HG03558 (cell line): ENCODE data around the gene DES.

Source experiments
- ATAC-seq: cut with Tn5 transposase; IDR thresholded peaks from one replicate; pipeline ENCODE4 v1.9.1; 2021; ENCODE audit warnings: moderate number of reproducible peaks; ENCODE audit not compliant: unreplicated experiment; ENCODE audit errors: extremely low read depth

Gene DES

DNA sequence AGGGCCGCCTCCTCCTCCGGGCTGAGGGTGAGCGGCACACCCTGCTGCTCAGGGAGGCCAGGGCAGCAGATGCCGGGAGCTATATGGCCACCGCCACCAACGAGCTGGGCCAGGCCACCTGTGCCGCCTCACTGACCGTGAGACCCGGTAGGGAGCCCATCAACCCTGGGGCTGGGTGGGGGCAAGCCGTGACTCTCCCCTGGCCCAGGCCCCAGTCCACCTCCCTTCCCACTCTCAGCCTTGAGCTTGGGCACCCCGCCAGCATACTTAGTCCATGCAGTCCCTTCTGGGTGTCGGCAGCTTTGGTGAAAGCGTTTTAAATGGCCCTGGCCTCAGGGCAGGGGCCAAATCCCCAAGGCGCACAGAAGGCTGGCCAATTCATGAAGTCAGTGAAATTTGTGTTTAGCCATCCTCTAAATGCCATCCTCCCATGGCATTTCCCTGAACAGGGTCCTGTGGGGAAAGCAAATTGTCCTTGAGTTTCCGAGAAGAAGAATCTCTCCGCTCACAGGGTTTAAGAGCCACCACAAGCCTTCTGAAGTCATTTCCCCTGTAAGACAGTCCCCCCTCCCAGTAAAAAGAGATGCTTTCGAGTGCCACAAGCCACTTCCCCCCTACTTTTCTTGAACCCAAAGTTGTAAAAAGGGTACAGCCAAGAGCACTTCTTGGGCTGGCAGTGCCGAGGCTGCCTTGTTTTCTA lies 33.6 kb downstream of the DES start:
- no peak for ATAC-seq

GRCh38 chr2:219452361-219453317 lies 34.5 kb downstream of the DES start:
- no peak for ATAC-seq

DNA sequence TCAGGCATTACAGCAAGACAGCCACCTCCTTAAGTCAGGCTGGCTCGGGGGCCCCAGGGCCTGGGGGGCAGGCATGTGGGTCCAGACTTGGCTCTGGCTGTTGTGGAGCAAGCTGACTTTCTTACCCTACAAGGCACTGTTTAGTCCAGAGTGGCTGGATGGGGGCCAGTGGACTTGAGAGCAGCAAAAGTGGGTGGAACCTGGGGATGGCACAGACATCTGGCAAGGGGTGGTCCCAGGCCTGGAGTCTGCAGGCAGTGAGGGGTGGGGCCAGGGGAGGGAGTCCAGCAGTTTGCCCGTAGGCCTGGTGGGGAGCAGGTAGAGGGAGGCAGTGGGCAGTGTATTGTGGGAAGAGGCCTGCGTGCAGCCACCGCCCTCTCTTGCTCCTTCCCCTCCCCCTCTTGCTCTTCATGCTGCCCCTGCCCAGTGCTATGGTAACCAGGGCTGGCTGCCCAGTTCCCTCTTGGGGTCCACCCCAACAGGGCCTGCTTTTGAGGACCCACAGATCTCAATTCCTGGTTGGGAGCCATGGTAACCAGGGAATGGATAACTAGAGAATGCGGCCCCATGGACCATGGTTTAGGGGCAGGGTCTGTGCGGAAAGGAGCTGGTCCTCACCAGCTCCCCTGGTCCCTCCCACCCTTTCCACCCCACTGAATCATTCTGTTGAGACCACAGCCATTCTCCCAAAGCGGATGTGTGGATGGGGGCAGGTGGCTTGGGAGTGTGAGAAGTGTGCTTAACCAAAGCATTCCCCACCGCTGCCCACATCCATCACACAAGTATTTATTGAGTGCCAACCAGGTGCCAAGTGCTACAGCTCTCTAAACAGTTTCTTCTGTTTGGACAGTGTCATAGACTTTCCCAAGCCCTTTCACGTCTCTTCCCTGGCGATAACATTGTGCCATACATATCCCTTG lies 35.8 kb downstream of the DES start:
- ATAC-seq, result no peak

DNA sequence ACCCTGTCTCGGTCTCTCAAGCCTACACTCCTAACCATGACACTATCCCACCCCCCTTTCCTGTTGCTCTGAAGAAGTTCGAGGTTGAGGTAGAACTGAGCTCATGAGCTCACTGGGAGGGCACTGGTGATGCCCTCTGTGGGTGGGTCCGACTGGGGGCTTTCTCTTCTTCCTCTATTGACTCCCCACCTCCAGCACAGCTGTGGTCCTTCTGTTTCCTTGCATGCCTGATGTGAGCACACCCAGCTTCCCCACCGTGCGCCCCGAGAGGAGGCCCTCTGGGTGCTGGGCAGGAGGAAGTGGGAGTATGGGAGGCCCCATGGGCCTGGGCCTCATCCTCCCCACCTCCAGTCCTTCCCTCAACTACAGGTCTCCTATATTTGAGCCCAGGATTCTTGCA lies 37.4 kb downstream of the DES start:
- no peak for ATAC-seq

GRCh38 chr2:219457784-219458369 lies 39.7 kb downstream of the DES start:
- ATAC-seq, result no peak

GRCh38 chr2:219458996-219459395 lies 40.8 kb downstream of the DES start:
- no peak for ATAC-seq

GRCh38 chr2:219459460-219460311 lies 41.5 kb downstream of the DES start:
- ATAC-seq, result no peak

DNA sequence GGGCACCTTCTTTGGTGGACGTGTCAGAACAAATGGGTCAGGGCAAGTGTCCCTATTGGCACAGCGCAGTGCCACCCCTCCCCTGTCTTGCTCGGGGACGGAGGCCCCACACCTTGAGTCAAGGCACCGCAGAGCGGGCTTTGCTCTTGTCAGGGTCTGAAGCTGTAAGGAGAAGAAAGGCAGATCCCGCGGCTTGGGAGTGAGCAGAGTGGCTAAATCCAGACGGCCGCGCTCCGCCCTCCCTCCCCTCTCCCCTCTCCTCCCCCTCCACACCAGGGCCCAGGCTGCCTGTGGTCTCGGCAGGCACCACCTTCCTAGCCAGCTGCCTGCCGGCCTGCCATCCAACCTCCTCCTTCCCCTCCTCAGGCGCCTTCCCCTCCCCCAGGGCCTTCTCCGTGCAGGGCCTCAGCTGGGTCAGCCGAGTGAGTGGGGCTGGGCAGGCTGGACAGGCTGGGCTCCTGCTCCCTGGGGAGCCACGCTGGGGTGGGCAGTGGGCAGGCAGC lies 42.3 kb downstream of the DES start:
- no peak for ATAC-seq

GRCh38 chr2:219461047-219461514 lies 42.9 kb downstream of the DES start:
- ATAC-seq, result no peak

GRCh38 chr2:219461669-219462068 lies 43.5 kb downstream of the DES start:
- no peak for ATAC-seq

- no peak for ATAC-seq
Measured at GRCh38 chr2:219462349-219462748, 44.2 kb downstream of the DES start.

- no peak for ATAC-seq
Measured at GRCh38 chr2:219464286-219465032, 46.3 kb downstream of the DES start.

GRCh38 chr2:219465659-219466561 lies 47.7 kb downstream of the DES start:
- no peak for ATAC-seq

DNA sequence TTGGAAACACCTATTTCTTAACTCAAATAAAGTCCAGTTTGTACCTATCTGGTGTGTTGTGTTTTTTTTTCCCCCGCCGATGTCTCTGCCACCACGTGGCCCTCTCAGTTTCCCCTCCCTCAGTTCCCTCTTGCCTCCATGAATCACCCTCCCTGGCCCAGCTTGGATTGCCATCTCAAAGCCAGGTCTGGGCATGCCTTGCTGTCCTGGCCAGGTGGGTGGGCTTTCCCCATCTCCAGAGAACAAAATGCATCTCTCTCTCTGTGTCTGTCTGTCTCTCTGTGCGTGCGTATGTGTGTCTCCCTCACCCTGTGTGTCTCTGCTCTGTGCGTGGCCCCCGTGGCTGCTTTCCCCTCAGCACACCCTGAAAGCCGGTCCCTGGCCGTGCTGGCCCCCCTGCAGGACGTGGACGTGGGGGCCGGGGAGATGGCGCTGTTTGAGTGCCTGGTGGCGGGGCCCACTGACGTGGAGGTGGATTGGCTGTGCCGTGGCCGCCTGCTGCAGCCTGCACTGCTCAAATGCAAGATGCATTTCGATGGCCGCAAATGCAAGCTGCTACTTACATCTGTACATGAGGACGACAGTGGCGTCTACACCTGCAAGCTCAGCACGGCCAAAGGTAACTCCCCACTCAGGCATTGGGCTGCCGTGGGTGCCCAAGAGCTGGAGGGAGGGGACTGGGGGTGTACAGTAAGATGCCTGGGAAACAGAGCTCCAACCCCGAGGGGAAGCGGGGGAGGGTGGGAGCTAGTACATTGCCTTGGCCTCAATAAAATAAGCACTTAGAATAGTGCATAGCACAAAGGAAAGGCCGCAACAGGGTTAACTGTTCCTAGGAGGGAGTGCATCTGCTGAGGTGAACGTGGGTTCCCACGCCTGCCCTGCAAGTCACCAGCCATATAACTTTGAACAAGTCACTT lies 48.9 kb downstream of the DES start:
- no peak for ATAC-seq

DNA sequence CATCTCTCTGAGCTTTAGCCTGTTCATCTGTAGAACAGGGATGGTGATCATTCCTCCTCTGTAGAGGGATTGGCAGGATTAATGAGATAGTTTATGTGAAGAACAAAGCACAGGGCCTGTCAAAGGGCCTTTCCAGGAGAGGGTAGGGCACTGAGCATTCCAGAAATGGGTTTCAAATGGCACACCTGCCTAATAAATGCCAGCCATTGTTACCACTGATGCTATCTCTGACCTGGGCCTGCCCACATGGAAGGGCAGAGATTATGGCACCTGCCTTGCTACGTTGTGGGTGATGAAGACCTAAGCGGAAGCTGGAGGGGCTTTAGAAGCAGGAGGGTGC lies 49.5 kb downstream of the DES start:
- ATAC-seq, result no peak
